ENCODE measurements around the gene SMC3. TPM values are rescaled to one million over a fixed set of nuclear protein-coding genes. Genes with fewer than 3 reads are reported as not detected.

SMC3 gene
- 18.3 TPM for total RNA-seq

DNA sequence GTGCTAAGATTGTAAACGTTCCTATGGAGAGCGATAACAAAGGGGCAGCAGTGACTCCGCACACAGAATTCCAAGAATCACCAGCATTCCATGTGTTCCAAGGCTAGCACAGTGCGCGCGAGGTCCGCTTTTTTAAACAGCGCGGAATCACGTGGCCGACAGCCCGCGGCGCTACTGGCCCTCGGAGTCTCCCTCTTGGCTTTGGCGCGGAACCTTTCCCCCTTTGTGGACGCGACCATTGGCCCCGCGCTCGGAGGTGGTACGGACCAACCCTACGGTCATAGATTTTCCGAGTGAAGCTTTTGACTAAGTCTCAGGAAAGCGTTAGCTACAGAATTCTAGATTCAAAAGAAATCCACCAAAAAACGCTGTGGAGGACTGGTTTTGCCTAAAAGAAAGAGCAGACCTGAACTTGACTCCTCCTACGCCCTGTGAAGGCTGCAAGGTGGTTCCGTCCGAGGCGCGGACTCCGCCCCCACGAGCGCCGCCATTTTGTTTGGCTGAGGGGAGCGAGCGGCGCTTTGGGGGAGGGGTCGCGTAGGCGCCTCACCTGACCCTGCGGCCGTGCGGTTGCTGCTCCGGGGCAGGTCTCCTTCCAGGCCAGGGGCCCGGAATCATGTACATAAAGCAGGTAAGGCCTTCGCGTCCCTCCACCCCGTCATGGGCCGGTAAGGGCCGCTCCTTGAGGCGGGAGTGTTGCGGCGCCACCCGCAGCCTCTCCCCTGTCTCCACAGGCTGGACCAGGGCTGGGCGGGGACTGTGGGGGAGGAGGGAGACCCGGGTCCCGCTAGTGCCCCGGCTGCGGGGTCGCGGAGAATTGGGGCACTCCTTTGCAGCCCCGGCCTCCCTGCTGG, at the start of gene SMC3:
TSS of gene SMC3 (plus strand) at position 495 of the 854 bp plus-strand sequence. CDS start at position 617, 122 bp downstream.
- Histone ChIP-seq H3K4me3 (ENCODE audit: low read length in 3 of 3) (peak within 1 kb of the TSS; percentile 83 to 92 (median 90)), H3K9ac (ENCODE audit: low read depth in 1 of 3, low read length in 3 of 3) (peak within 1 kb of the TSS; percentile 86 to 93 (median 91)), H3K4me1 (ENCODE audit: control insufficient read depth in 3 of 3, insufficient read depth in 3 of 3, low read length in 3 of 3) (peaks cover 14 to 21% (median 19%) of the 10 kb centered on the region in 3 donors), H3K9me3 (ENCODE audit: control insufficient read depth in 3 of 3, low read length in 3 of 3) (no peaks in the 10 kb centered on the region), H3K27me3 (ENCODE audit: control insufficient read depth in 3 of 3, insufficient read depth in 3 of 3, low read length in 3 of 3) (peaks cover 0 to 8% (median 7%) of the 10 kb centered on the region in 3 donors), H3K27ac (ENCODE audit: low read depth, low read length) (peak within 1 kb of the TSS; percentile 88), H3K36me3 (ENCODE audit: control insufficient read depth in 3 of 3, insufficient read depth in 3 of 3, low read length in 3 of 3) (no peaks in the 10 kb centered on the region)

DNA sequence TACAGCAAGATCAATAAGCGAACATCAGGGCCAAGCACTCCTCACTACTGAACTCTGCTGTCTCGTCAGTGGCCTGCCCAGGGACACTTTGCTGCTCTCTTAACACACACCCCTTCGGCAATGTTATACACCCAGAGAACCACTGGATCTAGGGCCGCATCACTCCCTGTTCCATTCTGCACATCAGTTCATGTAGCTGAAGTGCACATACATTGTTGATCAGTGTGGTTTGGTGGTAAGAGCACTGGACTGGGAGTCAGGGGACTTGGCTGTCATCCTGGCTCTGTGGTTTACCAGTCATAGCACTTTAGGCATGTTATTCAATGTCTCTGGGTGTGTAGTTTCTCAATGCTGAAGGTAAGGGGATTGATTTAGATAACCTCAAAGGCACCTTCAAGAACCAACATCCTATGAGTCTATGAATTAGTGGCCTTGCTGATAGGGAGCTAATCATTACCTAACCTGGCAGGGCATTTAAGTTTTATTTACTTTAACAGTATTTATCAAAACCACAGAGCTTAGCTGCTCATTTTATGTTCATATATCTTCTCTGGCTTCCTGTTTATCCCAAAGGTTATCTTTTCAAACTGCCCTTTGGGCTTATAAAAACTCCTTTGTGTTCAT, 45.0 kb upstream of the SMC3 start:
- Histone ChIP-seq H3K9me3 (ENCODE audit: control insufficient read depth in 3 of 3, low read length in 3 of 3) (no peaks in the 10 kb centered on the region), H3K27me3 (ENCODE audit: control insufficient read depth in 3 of 3, insufficient read depth in 3 of 3, low read length in 3 of 3) (no peaks in the 10 kb centered on the region), H3K36me3 (ENCODE audit: control insufficient read depth in 3 of 3, insufficient read depth in 3 of 3, low read length in 3 of 3) (no peaks in the 10 kb centered on the region), H3K27ac (ENCODE audit: low read depth, low read length) (no peak overlapping the region), H3K4me1 (ENCODE audit: control insufficient read depth in 3 of 3, insufficient read depth in 3 of 3, low read length in 3 of 3) (no peaks in the 10 kb centered on the region), H3K9ac (ENCODE audit: low read depth in 1 of 3, low read length in 3 of 3) (no peak overlapping the region), H3K4me3 (ENCODE audit: low read length in 3 of 3) (no peak overlapping the region)

DNA sequence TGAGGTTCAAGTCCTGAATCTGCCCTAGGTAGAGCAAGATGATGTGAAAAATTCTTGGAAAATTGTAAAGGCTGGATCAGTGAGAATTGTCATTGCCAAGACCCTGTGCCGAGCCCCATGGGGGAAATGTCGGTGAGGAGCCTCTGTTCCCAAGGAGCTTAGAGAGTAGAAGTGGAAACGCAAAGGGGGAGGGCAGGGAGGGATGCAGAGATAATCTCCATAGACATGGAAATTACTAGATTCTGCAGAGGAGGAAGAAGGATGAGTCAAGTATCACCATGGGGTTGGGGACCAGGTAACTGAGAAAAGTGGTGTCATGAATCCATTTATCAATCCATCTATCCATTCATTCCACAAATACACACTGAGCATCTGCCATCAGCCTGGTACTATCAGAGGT, 43.8 kb upstream of the SMC3 start:
- no peaks in the 10 kb centered on the region for H3K4me1 ChIP-seq (ENCODE audit: control insufficient read depth in 3 of 3, insufficient read depth in 3 of 3, low read length in 3 of 3)
- no peak overlapping the region for H3K27ac ChIP-seq (ENCODE audit: low read depth, low read length)
- peaks cover 0 to 6% (median 4%) of the 10 kb centered on the region in 3 donors for H3K27me3 ChIP-seq (ENCODE audit: control insufficient read depth in 3 of 3, insufficient read depth in 3 of 3, low read length in 3 of 3)
- H3K9ac ChIP-seq (ENCODE audit: low read depth in 1 of 3, low read length in 3 of 3): no peak overlapping the region
- H3K9me3 ChIP-seq (ENCODE audit: control insufficient read depth in 3 of 3, low read length in 3 of 3): no peaks in the 10 kb centered on the region
- H3K36me3 ChIP-seq (ENCODE audit: control insufficient read depth in 3 of 3, insufficient read depth in 3 of 3, low read length in 3 of 3): no peaks in the 10 kb centered on the region
- H3K4me3 ChIP-seq (ENCODE audit: low read length in 3 of 3): no peak overlapping the region

DNA sequence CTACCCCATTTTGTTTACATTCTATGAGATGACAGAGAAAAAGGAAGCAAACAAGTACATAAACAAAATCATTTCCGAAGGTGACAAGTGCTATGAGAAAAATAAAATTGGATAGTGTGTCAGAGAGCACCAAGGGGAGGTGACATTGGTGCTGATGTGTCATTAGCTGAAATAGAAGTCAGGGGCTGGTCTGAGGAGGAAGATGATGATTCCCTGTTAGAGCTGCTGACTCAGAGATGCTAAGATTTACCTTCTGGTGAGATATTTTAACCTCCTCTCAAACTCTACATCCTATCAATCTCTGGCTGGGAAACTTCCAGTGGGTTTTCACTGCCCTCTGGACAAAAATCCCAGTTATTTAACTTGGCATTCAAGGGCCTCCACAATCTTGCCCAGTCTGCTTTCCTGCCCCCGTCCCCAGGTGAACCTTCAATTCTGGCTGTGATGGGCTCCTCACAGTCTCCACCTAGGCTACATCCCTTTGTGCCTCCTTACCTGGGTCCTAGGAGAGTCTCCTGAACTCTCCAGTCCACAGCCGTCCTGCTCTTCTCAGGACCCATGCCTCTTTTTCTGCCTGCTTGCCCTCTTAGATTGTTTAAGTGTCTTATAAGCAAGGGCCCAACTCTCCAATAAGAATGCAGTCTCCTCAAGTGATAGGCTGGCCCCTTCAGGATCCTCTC, 43.2 kb upstream of the SMC3 start:
- H3K27me3 ChIP-seq (ENCODE audit: control insufficient read depth in 3 of 3, insufficient read depth in 3 of 3, low read length in 3 of 3): peaks cover 2 to 6% (median 4%) of the 10 kb centered on the region in 3 donors
- no peaks in the 10 kb centered on the region for H3K4me1 ChIP-seq (ENCODE audit: control insufficient read depth in 3 of 3, insufficient read depth in 3 of 3, low read length in 3 of 3)
- no peak overlapping the region for H3K27ac ChIP-seq (ENCODE audit: low read depth, low read length)
- H3K4me3 ChIP-seq (ENCODE audit: low read length in 3 of 3): no peak overlapping the region
- H3K9ac ChIP-seq (ENCODE audit: low read depth in 1 of 3, low read length in 3 of 3): no peak overlapping the region
- H3K36me3 ChIP-seq (ENCODE audit: control insufficient read depth in 3 of 3, insufficient read depth in 3 of 3, low read length in 3 of 3): no peaks in the 10 kb centered on the region
- H3K9me3 ChIP-seq (ENCODE audit: control insufficient read depth in 3 of 3, low read length in 3 of 3): no peaks in the 10 kb centered on the region

DNA sequence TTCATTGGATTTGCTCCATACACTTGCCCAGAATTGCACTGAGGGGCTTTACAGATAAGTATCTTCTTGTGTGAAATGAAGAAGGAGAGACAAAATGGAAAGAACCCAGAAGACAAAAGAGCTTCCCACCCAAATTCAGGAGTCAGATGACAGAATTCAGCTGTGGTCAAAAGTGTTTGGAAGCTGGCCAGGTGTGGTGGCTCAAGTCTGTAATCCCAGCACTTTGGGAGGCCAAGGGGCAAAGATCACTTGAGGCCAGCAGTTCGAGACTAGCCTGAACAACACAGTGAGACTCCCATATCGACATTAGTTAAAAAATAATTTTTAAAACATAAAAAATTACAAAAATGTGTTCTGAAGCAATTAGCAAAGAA, 42.6 kb upstream of the SMC3 start:
- H3K4me1 ChIP-seq (ENCODE audit: control insufficient read depth in 3 of 3, insufficient read depth in 3 of 3, low read length in 3 of 3): peaks cover 0 to 3% (median 0%) of the 10 kb centered on the region in 3 donors
- no peak overlapping the region for H3K9ac ChIP-seq (ENCODE audit: low read depth in 1 of 3, low read length in 3 of 3)
- H3K9me3 ChIP-seq (ENCODE audit: control insufficient read depth in 3 of 3, low read length in 3 of 3): no peaks in the 10 kb centered on the region
- H3K4me3 ChIP-seq (ENCODE audit: low read length in 3 of 3): no peak overlapping the region
- no peaks in the 10 kb centered on the region for H3K36me3 ChIP-seq (ENCODE audit: control insufficient read depth in 3 of 3, insufficient read depth in 3 of 3, low read length in 3 of 3)
- no peak overlapping the region for H3K27ac ChIP-seq (ENCODE audit: low read depth, low read length)
- H3K27me3 ChIP-seq (ENCODE audit: control insufficient read depth in 3 of 3, insufficient read depth in 3 of 3, low read length in 3 of 3): peaks cover 2 to 10% (median 4%) of the 10 kb centered on the region in 3 donors

DNA sequence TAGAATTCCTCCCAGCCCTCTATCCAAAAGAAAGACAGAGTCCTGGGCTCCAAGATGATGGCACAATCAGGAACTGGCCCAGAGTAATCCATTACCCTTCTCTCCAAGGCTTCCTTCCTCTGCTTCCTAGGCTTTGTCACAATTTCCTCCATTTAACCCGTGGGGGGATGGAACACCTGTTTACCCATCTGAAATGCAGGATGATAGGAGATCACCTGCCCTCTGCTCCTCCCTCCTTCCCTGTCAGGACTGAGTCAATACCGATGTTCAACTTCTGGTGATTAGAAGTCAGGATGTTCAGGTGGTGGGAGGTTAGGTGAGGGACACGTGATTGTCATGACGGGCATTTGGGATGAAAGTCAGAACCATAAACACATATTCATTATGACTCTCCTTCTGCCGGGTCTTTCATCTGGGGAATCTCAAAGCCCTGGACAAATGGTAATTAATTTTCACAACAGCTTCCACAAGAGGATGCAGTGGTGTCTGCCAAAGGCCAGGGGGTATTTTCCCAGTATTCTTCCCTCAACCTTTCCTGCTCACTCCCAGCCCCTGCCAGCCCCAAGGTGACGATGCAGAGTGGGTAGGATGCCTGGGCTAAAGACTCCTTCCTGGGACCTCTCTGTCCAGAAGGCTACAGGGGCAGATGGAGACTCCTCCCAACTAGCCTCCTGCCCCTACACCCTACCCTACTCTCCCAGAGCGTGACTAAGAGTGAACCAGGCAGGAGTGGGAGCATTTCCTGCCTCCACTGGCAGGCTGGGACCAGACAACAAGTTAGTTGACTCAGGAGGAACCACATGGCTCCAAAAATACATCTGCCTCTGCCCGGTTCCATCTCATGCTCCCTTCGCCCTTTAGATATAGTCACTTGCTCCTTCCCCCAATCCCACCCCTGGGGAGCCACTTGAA, 41.9 kb upstream of the SMC3 start:
- H3K27ac ChIP-seq (ENCODE audit: low read depth, low read length): no peak overlapping the region
- no peaks in the 10 kb centered on the region for H3K36me3 ChIP-seq (ENCODE audit: control insufficient read depth in 3 of 3, insufficient read depth in 3 of 3, low read length in 3 of 3)
- no peaks in the 10 kb centered on the region for H3K9me3 ChIP-seq (ENCODE audit: control insufficient read depth in 3 of 3, low read length in 3 of 3)
- H3K27me3 ChIP-seq (ENCODE audit: control insufficient read depth in 3 of 3, insufficient read depth in 3 of 3, low read length in 3 of 3): peaks cover 6 to 13% (median 8%) of the 10 kb centered on the region in 3 donors
- no peak overlapping the region for H3K4me3 ChIP-seq (ENCODE audit: low read length in 3 of 3)
- no peak overlapping the region for H3K9ac ChIP-seq (ENCODE audit: low read depth in 1 of 3, low read length in 3 of 3)
- H3K4me1 ChIP-seq (ENCODE audit: control insufficient read depth in 3 of 3, insufficient read depth in 3 of 3, low read length in 3 of 3): peaks cover 0 to 8% (median 0%) of the 10 kb centered on the region in 3 donors

DNA sequence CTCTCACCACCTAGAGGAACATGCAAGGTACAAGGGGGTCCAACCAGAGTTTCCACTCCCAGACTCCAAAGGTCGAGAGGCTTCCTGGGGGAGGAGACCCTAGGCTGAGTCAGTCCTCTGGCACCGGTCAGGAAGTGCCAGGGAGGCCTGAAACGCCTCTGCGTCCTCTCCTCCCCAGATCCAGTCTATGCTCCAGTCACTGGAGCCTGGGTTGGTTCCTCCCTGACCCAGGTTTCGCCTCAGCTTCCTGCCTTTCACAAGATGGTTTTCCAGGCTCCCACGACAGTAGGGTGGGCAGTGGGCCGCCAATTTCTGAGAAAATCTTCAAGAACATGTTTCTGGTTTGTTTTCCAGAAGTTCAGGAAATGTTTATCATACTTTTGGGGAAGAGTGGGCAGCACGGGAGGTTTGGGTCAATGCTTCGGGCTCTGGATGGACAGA, 39.7 kb upstream of the SMC3 start:
- H3K9ac ChIP-seq (ENCODE audit: low read depth in 1 of 3, low read length in 3 of 3): no peak overlapping the region
- H3K27ac ChIP-seq (ENCODE audit: low read depth, low read length): no peak overlapping the region
- H3K36me3 ChIP-seq (ENCODE audit: control insufficient read depth in 3 of 3, insufficient read depth in 3 of 3, low read length in 3 of 3): no peaks in the 10 kb centered on the region
- H3K4me3 ChIP-seq (ENCODE audit: low read length in 3 of 3): no peak overlapping the region
- peaks cover 0 to 8% (median 0%) of the 10 kb centered on the region in 3 donors for H3K4me1 ChIP-seq (ENCODE audit: control insufficient read depth in 3 of 3, insufficient read depth in 3 of 3, low read length in 3 of 3)
- peaks cover 15 to 31% (median 24%) of the 10 kb centered on the region in 3 donors for H3K27me3 ChIP-seq (ENCODE audit: control insufficient read depth in 3 of 3, insufficient read depth in 3 of 3, low read length in 3 of 3)
- H3K9me3 ChIP-seq (ENCODE audit: control insufficient read depth in 3 of 3, low read length in 3 of 3): no peaks in the 10 kb centered on the region

DNA sequence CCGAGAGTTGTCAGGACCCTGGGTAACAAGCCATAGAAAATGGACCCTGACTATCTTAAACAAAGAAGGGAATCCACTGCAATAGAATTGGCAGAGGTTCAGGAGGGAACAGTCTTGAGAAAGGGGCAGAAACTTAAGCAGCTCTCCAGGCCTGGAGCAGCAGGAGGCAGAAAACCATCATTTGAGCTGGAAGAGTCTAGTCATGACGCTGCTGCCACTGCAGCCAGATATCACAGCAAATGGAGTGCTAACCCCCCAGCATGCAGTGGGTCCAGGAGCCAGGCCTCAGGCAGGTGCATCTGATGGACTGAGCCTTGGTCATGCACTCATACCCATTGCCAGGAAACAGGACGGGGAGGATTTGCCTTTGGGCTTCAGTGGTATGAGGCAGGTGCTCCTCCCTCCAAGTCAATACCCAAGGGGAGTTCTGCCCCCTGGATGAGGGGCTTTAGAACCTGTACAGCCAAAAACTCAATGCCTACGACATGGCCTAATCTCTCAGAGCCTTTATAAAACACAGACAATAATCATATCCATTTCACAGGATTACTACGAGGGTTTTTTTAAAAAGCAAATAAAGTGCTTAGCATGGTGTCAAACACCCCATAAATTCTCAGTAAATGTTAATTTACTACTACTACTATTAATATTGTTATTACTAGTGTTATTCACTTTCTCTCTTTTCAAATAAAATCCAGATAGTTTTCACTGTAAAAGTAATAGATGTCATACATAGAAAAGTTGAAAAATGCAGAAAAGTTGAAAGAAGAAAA, 39.1 kb upstream of the SMC3 start:
- peaks cover 15 to 31% (median 24%) of the 10 kb centered on the region in 3 donors for H3K27me3 ChIP-seq (ENCODE audit: control insufficient read depth in 3 of 3, insufficient read depth in 3 of 3, low read length in 3 of 3)
- H3K9ac ChIP-seq (ENCODE audit: low read depth in 1 of 3, low read length in 3 of 3): no peak overlapping the region
- peaks cover 0 to 8% (median 0%) of the 10 kb centered on the region in 3 donors for H3K4me1 ChIP-seq (ENCODE audit: control insufficient read depth in 3 of 3, insufficient read depth in 3 of 3, low read length in 3 of 3)
- no peak overlapping the region for H3K4me3 ChIP-seq (ENCODE audit: low read length in 3 of 3)
- H3K36me3 ChIP-seq (ENCODE audit: control insufficient read depth in 3 of 3, insufficient read depth in 3 of 3, low read length in 3 of 3): no peaks in the 10 kb centered on the region
- no peak overlapping the region for H3K27ac ChIP-seq (ENCODE audit: low read depth, low read length)
- H3K9me3 ChIP-seq (ENCODE audit: control insufficient read depth in 3 of 3, low read length in 3 of 3): no peaks in the 10 kb centered on the region

Data from skeletal muscle tissue (tissue), 4 donors.